ENCODE data around the gene HAND2. TPM values are rescaled to one million over a fixed set of nuclear protein-coding genes. Genes with fewer than 3 reads are reported as not detected.

The HAND2 gene
- polyA plus RNA-seq, 1 experiment = 2.4 TPM

DNA sequence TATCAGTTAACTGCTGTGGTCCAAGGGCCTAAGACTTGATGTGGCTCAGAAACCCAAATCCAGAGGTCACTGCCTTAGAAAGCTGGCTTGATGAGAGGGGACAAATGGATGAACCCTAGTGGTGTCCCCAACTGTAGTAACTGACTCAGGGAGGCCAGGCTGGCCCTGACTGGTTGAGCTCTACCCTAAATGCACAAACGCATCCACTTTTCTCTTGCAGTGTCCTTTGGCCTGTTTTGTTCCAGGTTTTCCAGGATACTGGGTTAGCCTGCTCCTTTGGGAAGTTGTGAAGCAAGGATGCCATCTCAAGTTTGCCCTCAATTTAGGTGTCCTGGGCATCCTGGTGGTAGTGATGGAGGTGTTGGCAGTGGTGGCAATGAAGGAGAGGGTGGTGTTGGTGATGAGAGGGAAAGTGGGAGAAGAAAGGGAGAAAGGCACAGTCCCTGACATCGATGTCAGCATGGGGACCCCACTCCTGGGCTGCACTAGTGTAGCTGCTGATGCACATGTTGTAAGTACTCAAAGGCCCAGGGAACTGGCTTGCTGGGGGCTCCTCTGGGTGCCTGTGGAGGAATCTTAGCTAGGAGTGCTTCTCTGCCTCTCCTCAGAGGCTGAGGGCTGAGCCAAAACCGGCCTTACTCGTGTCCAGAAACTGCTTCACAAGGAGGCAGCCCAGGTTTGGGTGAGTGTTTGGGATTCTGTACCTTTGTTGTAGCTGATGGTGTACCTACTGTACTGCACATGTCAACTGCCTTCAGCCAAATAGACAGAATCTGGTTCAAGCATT is 2.9 kb upstream of the HAND2 start:
- Histone ChIP-seq H3K27ac (ENCODE audit: low read depth, low read length) (no peak overlapping the region), H3K4me3 (ENCODE audit: low read depth, low read length) (no peak overlapping the region), H3K9me3 (ENCODE audit: control insufficient read depth, insufficient read depth, low read length) (peaks cover 10% of the 10 kb centered on the region), H3K27me3 (ENCODE audit: control insufficient read depth, insufficient read depth, low read length) (peaks cover 91% of the 10 kb centered on the region)
- TF ChIP-seq, protein P1, sequence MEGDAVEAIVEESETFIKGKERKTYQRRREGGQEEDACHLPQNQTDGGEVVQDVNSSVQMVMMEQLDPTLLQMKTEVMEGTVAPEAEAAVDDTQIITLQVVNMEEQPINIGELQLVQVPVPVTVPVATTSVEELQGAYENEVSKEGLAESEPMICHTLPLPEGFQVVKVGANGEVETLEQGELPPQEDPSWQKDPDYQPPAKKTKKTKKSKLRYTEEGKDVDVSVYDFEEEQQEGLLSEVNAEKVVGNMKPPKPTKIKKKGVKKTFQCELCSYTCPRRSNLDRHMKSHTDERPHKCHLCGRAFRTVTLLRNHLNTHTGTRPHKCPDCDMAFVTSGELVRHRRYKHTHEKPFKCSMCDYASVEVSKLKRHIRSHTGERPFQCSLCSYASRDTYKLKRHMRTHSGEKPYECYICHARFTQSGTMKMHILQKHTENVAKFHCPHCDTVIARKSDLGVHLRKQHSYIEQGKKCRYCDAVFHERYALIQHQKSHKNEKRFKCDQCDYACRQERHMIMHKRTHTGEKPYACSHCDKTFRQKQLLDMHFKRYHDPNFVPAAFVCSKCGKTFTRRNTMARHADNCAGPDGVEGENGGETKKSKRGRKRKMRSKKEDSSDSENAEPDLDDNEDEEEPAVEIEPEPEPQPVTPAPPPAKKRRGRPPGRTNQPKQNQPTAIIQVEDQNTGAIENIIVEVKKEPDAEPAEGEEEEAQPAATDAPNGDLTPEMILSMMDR (IDR thresholded peaks at IDR 0.05; ENCODE audit: low read depth, low read length) = no peak
- ChIA-PET POLR2A (no interaction called here), CTCF (interaction anchor here (1.2 kb wide), 1 partner anchor 457 kb away, joined by 4 read pairs; no protein-coding TSS in a partner anchor)
- DNase-seq (ENCODE audit: low read depth, low spot score) = no peak

DNA sequence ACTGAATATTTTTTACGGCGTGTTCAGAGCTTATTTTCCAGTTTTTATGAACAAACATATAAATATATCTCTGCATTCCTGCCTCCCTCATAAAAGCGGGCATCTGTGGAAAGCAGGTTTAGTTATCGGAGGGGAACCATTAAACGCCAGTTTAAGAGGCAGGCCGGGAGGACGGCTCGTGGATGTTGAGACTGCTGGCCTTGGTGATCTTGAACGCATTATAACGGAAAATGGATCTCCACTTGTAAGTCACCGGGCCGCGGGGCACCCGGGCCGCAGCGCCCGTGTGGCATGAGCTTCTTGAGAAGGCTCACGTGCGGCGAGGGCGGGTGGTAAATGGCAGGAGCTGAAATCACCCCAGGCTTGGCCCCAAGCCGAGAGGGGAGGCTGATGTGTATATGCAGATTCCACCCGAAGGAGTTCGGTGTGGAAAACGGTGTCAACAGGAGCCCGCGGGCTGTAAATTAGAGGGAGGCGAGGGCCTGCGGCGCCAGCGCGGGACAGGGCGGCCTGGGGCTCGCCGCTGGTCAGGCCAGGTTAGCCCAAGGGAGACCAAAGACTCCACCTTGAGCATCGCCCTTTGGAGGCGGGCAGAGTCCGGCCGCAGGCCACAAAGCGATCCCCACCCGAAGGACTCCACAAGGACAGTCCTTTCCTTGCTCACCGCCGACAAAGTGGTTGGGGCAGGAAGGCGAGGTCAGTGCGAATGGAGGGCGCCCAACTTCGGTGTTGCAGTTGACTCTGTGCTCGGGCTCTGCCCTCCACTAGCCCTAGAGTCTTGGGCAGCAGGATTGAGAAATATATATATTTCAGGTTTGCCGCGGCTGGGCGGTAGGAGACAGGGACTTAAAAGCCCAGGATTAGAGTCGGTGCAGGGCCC is 1.3 kb upstream of the HAND2 start:
- TF ChIP-seq, protein P1 (IDR thresholded peaks at IDR 0.05; ENCODE audit: low read depth, low read length) = no peak
- ChIA-PET CTCF (interaction anchor here (0.5 kb wide), 1 partner anchor 10 kb away, joined by 3 read pairs; no protein-coding TSS in a partner anchor), POLR2A (no interaction called here)
- peaks cover 21% of the 10 kb centered on the region for H3K9me3 ChIP-seq (ENCODE audit: control insufficient read depth, insufficient read depth, low read length)
- no peak overlapping the region for H3K27ac ChIP-seq (ENCODE audit: low read depth, low read length)
- no peak for DNase-seq (ENCODE audit: low read depth, low spot score)
- peaks cover 90% of the 10 kb centered on the region for H3K27me3 ChIP-seq (ENCODE audit: control insufficient read depth, insufficient read depth, low read length)
- no peak overlapping the region for H3K4me3 ChIP-seq (ENCODE audit: low read depth, low read length)

DNA sequence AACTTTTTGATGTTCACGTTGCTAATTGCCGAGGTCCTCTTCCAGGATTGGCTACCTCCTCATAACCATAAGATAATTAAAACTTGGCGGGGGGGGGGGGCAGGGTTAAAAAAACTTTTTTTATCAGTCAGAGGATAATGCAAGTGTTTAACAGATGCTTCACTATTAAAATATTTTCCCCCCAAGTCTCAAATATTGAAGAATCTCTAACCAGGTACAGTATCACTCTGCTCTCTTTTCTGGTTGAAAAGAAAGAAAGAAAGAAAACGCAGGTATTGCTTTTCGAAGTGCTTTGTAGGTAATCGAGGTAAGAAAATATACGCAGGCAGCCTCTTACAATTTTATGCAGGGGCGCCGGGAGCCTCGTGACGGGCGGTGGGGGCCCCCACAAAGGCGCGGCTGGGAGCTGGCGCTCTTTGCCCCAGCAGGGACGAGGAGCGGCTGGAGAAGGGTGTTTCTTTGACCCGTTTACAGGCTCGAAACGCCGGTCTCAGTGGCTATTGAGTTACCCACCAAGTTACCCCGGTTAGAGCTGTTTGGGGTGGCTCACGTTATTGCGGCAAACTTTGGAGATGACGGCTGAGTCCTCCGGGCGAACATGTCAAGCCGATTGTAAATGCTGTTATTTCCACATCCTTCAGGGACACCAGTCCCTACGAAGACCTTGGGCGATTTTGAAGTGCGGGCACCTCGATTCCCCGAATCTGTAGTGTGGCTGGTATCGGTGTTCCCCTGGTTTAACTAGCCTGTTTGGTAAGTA is 477 bp upstream of the HAND2 start:
- DNase-seq (ENCODE audit: low read depth, low spot score) = no peak
- ChIA-PET CTCF (interaction anchor here (0.9 to 1.5 kb wide), 4 partner anchors 25 to 788 kb away, joined by 3 to 8 read pairs (median 4); no protein-coding TSS in a partner anchor), POLR2A (no interaction called here)

DNA sequence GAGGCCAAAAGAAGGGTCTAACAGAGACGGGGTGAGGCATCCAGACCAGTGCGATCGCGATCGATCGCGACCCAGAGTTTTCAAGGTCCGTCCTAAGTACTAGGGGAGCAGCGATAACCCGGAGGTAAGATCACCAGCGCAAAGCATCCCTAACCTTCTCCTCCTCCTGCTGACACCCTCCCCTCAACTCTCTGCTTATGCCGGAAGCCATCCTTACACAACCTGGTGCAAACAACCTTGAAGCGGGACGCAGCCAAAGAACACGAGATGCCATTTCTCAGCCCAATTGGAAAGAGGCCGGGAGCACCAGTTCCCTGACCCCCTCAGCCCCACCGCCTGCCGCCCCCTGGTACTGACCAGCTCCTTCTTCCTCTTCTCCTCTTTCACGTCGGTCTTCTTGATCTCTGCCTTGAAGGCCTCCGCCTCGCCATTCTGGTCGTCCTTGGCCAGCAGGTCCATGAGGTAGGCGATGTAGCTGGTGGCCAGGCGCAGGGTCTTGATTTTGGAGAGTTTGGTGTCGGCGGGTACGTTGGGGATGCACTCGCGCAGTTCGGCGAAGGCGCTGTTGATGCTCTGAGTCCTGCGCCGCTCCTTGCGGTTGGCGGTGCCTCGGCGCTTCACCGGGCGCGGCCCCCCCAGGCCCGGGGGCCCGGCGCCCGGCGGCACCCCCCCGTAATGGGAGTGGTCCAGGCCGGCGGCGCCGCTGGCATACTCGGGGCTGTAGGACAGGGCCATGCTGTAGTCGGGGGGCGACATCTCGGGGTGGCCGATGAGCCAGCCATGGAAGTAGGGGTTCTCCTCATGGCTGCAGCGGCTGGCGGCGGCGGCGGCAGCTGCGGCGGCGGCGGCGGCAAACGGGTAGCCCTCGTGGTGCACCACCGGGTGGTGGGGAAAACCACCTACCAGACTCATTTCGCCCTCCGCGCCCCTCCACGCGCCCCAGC is 1.4 kb downstream of the HAND2 start:
- ChIA-PET CTCF (interaction anchor here (0.9 to 1.2 kb wide), 2 partner anchors 462 to 592 kb away, joined by 3 to 4 read pairs; no protein-coding TSS in a partner anchor), POLR2A (no interaction called here)
- no peak for DNase-seq (ENCODE audit: low read depth, low spot score)
- H3K27ac ChIP-seq (ENCODE audit: low read depth, low read length) = no peak overlapping the region
- TF ChIP-seq, protein P1 (IDR thresholded peaks at IDR 0.05; ENCODE audit: low read depth, low read length) = no peak
- peaks cover 33% of the 10 kb centered on the region for H3K9me3 ChIP-seq (ENCODE audit: control insufficient read depth, insufficient read depth, low read length)
- peak overlapping the region; percentile 49 for H3K4me3 ChIP-seq (ENCODE audit: low read depth, low read length)
- peaks cover 89% of the 10 kb centered on the region for H3K27me3 ChIP-seq (ENCODE audit: control insufficient read depth, insufficient read depth, low read length)

More for the DNA sequence above, 477 bp upstream of the HAND2 start:
- Histone ChIP-seq H3K4me3 (ENCODE audit: low read depth, low read length) (peak overlapping the region; percentile 59; the same call in 1 of the 2 replicates), H3K27me3 (ENCODE audit: control insufficient read depth, insufficient read depth, low read length) (peaks cover 89% of the 10 kb centered on the region), H3K9me3 (ENCODE audit: control insufficient read depth, insufficient read depth, low read length) (peaks cover 21% of the 10 kb centered on the region), H3K27ac (ENCODE audit: low read depth, low read length) (no peak overlapping the region)
- TF ChIP-seq, protein P1 (IDR thresholded peaks at IDR 0.05; ENCODE audit: low read depth, low read length) = no peak

Data from AG04450 (cell line).